Neural crest cell (in vitro differentiated cells): ENCODE measurements around the gene TOP3B. TPM values are rescaled to one million over a fixed set of nuclear protein-coding genes. Genes with fewer than 3 reads are reported as not detected.

Source experiments
- DNase-seq: peaks from one replicate; pipeline ENCODE4 v3.0.0; 2021; ENCODE audit warnings: low read depth, mixed read lengths, low spot score
- H3K27ac Mint-ChIP-seq: one replicate; pipeline ENCODE4 v1.8.0; 2021; ENCODE audit warnings: mild to moderate bottlenecking, mixed read lengths; ENCODE audit not compliant: unreplicated experiment
- H3K27me3 Mint-ChIP-seq: 2 replicates; pipeline ENCODE4 v1.8.0; 2021; ENCODE audit warnings: low read depth, mild to moderate bottlenecking, mixed read lengths
- H3K36me3 Mint-ChIP-seq: 2 replicates; pipeline ENCODE4 v1.8.0; 2021; ENCODE audit warnings: low read depth, mild to moderate bottlenecking, mixed read lengths
- H3K4me1 Mint-ChIP-seq: 2 replicates; pipeline ENCODE4 v1.8.0; 2021; ENCODE audit warnings: mixed read lengths
- H3K4me3 Mint-ChIP-seq: one replicate; pipeline ENCODE4 v1.8.0; 2021; ENCODE audit warnings: mild to moderate bottlenecking, mixed read lengths
- H3K9me3 Mint-ChIP-seq: 2 replicates; pipeline ENCODE4 v1.8.0; 2021; ENCODE audit warnings: mixed read lengths
- CTCF ChIP-seq: fragments of 200-600 bp; sonication (generic); conservative IDR thresholded peaks from 2 replicates; pipeline ENCODE4 v1.5.0; 2021; ENCODE audit warnings: antibody characterized with exemption, mild to moderate bottlenecking
- total RNA-seq: library from RNA; stranded (reverse); gene quantifications from 2 replicates; pipeline ENCODE4 v1.2.1, GENCODE V29; 2021

The TOP3B gene
- total RNA-seq, 1 donor from 2014 or later, result 77.5 TPM

GRCh38 chr22:21937041-21937820, 45.4 kb downstream of the TOP3B start:
- H3K36me3 Mint-ChIP-seq, result peaks cover 3% of the 10 kb centered on the region
- H3K27me3 Mint-ChIP-seq, result no peaks in the 10 kb centered on the region
- peak overlapping the region; percentile 85 for H3K4me3 Mint-ChIP-seq
- no peak for TF ChIP-seq CTCF
- DNase-seq, result no peak
- no peak overlapping the region for H3K27ac Mint-ChIP-seq
- peaks cover 44% of the 10 kb centered on the region for H3K4me1 Mint-ChIP-seq
- no peaks in the 10 kb centered on the region for H3K9me3 Mint-ChIP-seq

GRCh38 chr22:21936151-21936775, 46.3 kb downstream of the TOP3B start:
- Mint-ChIP-seq H3K36me3 (peaks cover 3% of the 10 kb centered on the region), H3K4me3 (peak overlapping the region; percentile 34), H3K27ac (no peak overlapping the region), H3K9me3 (no peaks in the 10 kb centered on the region), H3K27me3 (no peaks in the 10 kb centered on the region), H3K4me1 (peaks cover 39% of the 10 kb centered on the region)
- no peak for TF ChIP-seq CTCF
- DNase-seq, result no peak

DNA sequence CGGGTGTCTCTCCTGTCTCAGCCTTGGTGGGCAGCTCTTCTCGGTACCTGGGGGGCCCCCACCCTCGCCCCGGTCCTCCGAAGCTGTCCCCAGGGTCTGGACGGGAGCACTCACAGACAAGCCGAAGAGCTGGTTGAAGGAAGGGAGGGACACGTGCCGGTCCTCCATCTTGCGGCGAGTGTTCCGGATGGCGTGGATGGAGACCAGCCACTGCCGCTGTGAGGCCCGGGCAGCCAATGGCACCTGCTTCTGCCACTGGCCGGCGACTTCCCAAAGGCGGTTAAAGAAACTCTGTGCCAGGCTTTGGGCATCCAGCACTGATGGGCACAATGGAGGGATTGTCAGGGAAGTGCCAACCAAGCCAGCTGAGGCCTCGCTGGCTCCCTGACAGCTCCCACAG, 48.7 kb downstream of the TOP3B start:
- H3K27ac Mint-ChIP-seq, result no peak overlapping the region
- DNase-seq, result no peak
- peaks cover 23% of the 10 kb centered on the region for H3K4me1 Mint-ChIP-seq
- peaks cover 3% of the 10 kb centered on the region for H3K36me3 Mint-ChIP-seq
- no peaks in the 10 kb centered on the region for H3K9me3 Mint-ChIP-seq
- no peak overlapping the region for H3K4me3 Mint-ChIP-seq
- no peak for TF ChIP-seq CTCF
- no peaks in the 10 kb centered on the region for H3K27me3 Mint-ChIP-seq

- H3K27me3 Mint-ChIP-seq, result no peaks in the 10 kb centered on the region
- H3K27ac Mint-ChIP-seq, result no peak overlapping the region
- no peak for DNase-seq
- no peaks in the 10 kb centered on the region for H3K9me3 Mint-ChIP-seq
- H3K36me3 Mint-ChIP-seq, result peaks cover 3% of the 10 kb centered on the region
- peaks cover 22% of the 10 kb centered on the region for H3K4me1 Mint-ChIP-seq
- TF ChIP-seq CTCF, result no peak
- H3K4me3 Mint-ChIP-seq, result no peak overlapping the region
These were observed 49.2 kb downstream of the TOP3B start for GRCh38 chr22:21933413-21933812.

DNA sequence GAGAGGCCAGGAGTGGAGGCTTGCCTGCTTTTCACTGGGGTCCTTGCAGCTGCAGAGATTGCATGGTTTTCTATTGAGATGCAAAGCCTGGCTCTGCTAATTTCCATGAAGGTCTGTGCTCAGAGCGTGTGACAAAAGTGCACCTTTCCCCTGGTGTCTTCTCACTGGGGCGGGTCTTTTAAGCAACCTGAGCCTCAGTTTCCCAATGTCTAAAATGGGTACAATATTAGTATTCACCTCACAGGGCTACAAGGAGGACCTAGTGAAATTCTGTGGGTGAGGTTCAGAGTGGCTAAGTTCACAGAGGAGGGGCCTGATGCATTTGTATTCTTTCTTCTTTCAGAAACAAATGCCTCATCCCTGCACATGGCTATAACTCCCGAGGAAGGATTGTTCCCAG, 50.2 kb downstream of the TOP3B start:
- H3K27ac Mint-ChIP-seq, result no peak overlapping the region
- H3K27me3 Mint-ChIP-seq, result no peaks in the 10 kb centered on the region
- no peak for DNase-seq
- no peaks in the 10 kb centered on the region for H3K9me3 Mint-ChIP-seq
- no peak overlapping the region for H3K4me3 Mint-ChIP-seq
- peaks cover 20% of the 10 kb centered on the region for H3K4me1 Mint-ChIP-seq
- no peak for TF ChIP-seq CTCF
- no peaks in the 10 kb centered on the region for H3K36me3 Mint-ChIP-seq
